HG02981 (cell line): ENCODE measurements around the gene TMEM273.

Experiments used
- ATAC-seq: cut with Tn5 transposase; IDR thresholded peaks from one replicate; pipeline ENCODE4 v1.9.1; 2021; ENCODE audit warnings: mild to moderate bottlenecking, moderate library complexity; ENCODE audit not compliant: unreplicated experiment

TMEM273 gene

GRCh38 chr10:49177391-49178355, 10.5 kb downstream of the TMEM273 start:
- peak; percentile 81 for ATAC-seq

- no peak for ATAC-seq
Measured at GRCh38 chr10:49176310-49177268, 11.6 kb downstream of the TMEM273 start.

GRCh38 chr10:49175587-49176309, 12.4 kb downstream of the TMEM273 start:
- ATAC-seq, result no peak

- no peak for ATAC-seq
Measured at GRCh38 chr10:49174926-49175500, 13.2 kb downstream of the TMEM273 start.

GRCh38 chr10:49174261-49174925, 13.8 kb downstream of the TMEM273 start:
- no peak for ATAC-seq

GRCh38 chr10:49173853-49174252, 14.3 kb downstream of the TMEM273 start:
- no peak for ATAC-seq

- no peak for ATAC-seq
Measured at GRCh38 chr10:49173201-49173772, 14.9 kb downstream of the TMEM273 start.

GRCh38 chr10:49172777-49173132, 15.4 kb downstream of the TMEM273 start:
- ATAC-seq, result no peak

- ATAC-seq, result no peak
Measured at GRCh38 chr10:49172061-49172776, 16.0 kb downstream of the TMEM273 start.

GRCh38 chr10:49171326-49172060, 16.7 kb downstream of the TMEM273 start:
- no peak for ATAC-seq

GRCh38 chr10:49170632-49171325, 17.4 kb downstream of the TMEM273 start:
- ATAC-seq, result no peak

- no peak for ATAC-seq
Measured at GRCh38 chr10:49169776-49170175, 18.4 kb downstream of the TMEM273 start.

- no peak for ATAC-seq
Measured at GRCh38 chr10:49168831-49169500, 19.2 kb downstream of the TMEM273 start.

- no peak for ATAC-seq
Measured at GRCh38 chr10:49168171-49168540, 20.0 kb downstream of the TMEM273 start.

GRCh38 chr10:49167425-49168170, 20.6 kb downstream of the TMEM273 start:
- no peak for ATAC-seq
